HG02571 (cell line): ENCODE measurements around the gene TMEM221.
A peak's percentile ranks its signal among the peaks of the same experiment; 100 is the strongest.

ENCODE experiments used
- ATAC-seq: cut with Tn5 transposase; IDR thresholded peaks from one replicate; pipeline ENCODE4 v1.9.1; 2021; ENCODE audit warnings: mild to moderate bottlenecking, moderate library complexity; ENCODE audit not compliant: unreplicated experiment

Gene TMEM221

DNA sequence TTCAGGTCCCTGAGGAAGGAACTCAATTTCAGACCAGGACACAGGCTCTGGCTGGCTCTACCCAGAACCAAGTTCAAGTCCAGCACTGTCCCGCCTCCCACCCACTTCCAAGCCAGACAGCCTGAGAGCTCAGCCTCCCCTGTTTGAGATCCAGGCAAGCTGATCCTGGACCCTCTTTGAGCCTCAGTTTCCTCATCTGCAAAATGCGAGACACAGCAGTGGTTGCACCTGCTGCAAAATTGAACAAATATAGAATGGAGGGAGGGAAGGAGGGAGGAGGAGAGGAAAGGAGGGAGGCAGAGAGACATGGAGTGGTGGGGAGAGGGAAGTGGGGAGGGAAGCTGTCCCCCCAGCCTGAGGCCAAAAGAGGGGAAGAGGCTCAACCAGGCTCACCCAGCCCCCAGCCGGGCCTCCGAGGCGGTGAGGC, 751 bp downstream of the TMEM221 start:
- no peak for ATAC-seq

DNA sequence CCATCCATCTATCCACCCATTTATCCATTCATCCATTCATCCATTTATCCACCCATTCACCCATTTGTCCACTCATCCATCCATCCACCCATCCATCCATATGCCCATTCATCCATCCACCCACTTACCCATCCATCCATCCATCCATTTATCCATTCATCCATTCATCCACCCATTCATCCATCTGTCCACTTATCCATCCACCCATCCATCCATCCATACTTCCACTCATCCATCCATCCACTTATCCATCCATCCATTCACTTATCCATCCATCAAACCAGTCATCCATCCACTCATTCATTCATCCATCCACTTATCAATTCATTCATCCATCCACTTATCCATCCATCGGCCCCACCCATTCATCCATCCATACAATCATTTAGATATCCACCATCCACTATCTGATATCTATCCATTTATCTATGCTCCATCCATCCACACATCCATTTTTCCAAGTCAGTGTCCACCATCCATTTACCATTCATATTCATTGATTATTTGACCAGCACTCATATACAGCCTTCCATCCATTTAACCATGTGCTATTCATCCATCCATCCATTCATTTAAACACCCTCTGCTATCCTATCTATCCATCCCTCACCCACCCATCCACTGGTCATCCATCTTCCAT, 2.8 kb downstream of the TMEM221 start:
- ATAC-seq: no peak

DNA sequence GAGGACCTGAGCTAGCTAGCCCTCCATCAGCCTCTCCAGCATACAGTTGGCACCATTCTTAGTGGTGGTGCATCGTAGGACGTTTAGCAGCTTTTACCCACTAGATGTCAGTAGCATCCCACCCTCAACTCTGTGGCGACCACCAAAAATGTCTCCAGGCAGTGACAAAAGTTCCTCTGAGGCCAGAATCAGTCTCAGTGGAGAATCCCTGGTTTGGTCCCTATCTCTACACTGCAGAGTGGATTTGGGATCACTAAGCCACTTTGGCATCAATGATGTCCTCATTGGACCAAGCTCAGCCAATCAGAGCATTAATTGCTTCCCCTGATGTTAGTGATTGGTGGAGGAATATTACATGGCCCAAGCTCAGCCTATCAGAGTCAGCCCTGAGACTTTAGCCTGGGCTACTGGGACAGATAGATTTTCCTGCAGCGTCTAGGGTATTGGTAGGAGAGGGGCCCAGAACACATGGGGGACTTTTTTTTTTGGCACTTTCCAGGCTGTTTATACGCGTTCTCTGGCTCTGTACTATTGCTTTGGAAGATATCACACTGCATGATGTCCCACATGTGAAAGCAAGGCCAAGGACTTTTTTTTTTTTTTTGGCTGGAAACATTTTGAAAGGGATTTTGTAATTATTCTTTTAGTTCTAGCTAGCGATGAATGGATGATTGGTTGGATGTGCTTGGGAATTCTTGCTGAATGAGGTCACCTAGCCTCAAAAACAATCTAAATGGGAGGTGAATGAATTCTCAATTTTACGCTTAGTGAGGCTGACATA, 7.0 kb downstream of the TMEM221 start:
- ATAC-seq: no peak

DNA sequence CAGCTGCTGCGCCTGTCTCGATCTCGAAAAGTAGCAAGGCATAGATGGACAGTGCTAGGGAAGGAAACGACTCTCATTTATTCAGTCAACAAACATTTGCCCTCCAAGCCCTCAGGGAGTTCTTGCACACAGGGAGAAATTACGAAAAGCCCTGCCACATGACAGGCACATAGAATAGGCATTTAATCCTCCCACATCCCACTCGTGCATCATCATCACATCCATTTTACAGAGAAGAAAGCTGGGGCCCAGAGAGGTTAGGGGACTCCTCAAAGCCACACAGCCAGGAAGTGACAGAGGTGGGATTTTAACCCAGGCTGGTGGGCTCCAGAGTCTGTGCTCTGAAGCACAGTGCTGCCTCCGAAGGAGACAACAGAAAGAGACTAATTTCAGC, 11.6 kb downstream of the TMEM221 start:
- ATAC-seq: no peak

DNA sequence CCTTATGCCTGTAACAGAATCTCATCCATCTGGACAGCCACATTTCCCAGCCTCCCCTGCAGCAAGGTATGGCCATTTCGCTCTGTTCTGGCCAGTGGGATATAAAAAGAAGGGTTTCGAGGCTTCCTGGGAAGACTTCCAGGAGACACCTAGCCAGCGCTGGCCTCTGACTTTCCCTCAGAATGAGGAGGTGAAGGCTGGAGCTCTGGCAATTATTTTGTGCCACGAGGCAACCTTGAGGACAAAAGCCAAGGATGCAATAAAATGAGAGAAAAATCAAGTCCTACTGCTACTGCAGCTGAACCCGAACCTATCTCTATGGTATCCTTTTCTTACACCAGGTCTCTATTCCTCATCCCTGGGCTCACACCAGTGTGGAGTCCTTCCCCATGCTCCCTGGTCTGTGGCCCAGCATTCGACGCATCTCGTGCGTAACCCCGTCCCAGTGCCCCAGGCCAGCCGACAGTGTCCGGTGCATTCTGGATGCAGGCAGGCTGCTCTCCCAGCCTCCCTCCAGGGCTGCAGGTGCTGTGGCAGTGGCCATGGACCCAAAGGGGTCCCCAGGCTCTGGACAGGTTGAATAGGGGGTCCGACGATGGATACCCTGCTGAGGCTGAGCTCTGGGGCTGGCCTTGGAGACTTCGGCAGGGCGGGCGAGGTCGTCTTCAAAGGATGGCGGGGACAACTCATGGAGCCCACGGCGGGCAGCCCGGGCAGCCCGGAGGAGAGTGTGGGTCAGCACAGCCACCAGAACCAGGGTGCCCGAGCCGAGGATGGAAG, 12.2 kb downstream of the TMEM221 start:
- no peak for ATAC-seq

DNA sequence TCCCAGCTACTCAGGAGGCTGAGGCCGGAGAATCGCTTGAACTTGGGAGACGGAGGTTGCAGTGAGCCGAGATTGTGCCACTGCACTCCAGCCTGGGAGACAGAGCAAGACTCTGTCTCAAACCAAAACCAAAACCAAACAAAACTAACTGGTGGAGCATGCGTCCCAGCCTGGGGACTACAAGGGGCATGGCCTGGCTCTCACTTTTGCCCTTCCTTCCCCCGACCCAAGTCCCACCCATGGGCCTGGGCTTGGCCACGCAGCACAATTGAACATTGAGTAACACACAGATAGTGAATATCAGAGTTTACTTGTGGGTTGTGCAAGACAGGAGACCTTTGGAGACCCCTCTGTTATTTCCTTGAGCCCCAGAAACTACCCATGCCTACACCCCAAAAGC, 13.2 kb downstream of the TMEM221 start:
- ATAC-seq: no peak

DNA sequence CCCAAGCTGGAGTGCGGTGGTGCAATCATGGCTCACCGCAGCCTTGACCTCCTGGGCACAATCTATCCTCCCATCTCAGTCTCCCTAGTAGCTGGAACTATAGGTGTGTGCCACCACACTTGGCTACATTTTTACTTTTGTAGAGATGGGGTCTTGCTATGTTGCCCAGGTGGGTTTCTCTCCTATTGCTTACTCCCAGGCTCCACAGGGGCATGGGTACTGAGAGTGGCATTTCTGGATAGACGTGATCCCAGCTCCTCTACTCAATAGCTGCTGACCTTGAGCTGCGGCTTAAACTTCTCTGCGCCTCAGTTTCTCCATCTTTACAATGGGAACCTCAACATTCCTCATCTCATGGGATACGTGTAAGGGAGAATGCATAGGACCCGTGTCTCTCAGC, 17.1 kb downstream of the TMEM221 start:
- ATAC-seq: no peak

DNA sequence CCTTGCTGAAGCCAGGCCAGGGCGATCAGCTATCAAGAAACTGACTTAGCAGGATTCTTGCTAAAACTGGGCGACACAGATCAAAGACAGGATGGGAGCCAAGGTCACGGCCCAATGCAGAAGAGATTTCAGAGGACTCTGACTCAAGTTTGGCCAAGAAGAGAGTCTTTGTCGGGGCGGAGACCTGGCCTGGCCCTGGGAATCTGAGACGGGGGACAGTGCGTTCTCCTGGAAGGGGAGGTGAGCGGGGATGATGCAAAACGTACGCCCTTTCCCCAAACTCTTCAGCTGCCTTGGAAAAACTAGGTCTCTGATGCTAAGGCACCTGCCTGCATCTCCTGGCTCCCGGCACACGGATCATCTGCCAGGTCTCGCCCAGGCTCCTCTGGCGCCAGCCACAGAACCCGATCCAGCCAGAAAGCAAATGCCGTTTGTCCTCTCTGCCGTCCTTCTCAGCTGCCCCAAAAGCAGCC, 18.8 kb downstream of the TMEM221 start:
- no peak for ATAC-seq

DNA sequence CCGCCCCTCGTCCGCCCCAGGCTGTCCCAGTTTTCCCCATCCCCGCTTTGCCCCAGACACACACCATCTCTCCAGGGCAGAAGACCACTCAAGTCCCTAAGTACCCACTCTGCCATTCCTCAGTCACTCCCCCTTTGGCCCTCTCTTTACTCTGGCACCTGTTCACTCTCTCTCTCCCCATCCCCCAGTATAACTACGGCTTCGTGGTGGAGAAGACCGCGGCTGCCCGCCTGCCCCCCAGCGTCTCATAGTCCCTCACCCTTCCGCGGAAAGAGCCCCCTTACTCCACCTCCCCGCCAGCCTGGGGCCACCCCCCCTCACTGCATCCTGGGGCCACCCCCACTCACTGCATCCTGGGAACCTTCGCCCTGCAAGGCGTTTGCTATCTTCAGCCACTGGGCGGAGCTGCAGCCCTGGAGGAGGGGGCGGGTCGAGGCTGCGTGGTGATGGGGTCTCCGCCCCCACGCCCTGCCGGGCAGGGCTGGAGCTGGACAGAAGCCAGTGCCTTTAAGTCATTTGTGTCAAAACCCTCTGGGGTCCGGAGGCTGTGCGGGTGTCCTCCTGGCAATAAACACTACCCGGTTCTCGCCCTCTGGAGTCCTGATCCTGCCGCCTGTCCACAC, 23.6 kb downstream of the TMEM221 start:
- ATAC-seq: no peak

DNA sequence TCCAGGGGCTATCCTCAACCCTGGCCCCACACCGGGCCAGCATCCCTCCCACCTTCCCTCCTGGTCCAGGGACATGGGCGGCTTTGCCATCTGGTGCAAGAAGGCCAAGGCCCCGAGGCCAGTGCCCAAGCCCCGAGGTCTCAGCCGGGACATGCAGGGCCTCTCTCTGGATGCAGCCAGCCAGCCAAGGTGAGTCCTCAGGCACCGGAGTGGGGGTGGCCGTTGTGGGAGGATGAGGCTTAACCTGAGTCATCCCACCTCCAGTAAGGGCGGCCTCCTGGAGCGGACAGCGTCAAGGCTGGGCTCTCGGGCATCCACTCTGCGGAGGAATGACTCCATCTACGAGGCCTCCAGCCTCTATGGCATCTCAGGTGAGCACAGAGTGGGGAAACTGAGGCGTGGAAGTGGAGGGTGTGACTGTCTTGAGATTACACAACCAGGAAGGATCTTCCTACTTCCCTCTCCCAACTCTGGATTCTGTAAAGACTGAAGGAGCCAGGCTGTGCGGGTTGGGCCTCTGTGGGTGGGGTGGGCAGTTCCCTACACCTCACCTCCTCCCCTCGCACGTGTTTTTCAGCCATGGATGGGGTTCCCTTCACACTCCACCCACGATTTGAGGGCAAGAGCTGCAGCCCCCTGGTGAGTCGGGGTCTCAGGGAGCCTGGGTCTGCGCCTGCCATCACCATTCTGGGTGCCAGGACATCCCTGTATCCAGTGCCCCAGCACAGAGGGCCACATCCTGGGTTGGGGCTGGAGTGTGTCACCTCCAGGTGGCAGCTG, 24.8 kb downstream of the TMEM221 start:
- ATAC-seq: no peak

DNA sequence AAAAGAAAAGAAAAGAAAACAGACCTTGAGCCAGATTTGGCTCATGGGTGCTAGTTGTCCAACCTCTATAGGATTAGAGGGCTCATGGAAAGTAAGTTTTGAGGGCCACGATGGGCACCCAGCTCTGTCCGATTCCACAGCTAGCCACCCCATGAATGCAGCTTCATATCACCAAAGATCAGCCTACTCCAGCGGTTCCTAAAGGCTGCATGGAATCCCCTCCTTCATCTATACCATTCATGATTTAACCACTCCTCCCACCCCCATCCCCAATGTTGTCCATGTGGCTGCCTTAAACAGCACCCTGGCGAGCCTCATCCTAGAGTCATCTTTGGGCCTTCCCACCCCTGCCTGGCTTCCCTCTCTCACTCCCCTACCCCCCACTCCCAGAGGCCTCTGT, 26.5 kb downstream of the TMEM221 start:
- no peak for ATAC-seq

DNA sequence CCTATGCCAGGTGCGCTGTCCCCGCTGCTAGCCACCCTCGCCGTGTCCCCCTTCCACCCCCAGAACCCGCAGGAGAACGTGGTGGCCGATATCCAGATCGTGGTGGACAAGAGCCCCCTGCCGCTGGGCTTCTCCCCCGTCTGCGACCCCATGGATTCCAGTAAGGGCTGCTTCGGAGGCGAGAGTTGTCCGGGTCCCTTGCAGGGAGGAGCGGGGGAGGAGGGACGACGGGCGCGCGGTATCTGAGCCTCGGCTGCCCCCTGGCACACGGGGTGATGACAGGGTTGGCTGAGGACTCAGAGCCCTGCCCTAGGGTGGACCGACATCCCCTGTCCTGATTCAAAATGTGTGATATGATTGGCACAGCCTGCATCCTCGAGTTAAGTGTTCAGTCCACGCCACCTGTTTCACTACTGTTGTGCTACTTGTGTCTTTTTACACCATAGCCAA, 28.0 kb downstream of the TMEM221 start:
- no peak for ATAC-seq

DNA sequence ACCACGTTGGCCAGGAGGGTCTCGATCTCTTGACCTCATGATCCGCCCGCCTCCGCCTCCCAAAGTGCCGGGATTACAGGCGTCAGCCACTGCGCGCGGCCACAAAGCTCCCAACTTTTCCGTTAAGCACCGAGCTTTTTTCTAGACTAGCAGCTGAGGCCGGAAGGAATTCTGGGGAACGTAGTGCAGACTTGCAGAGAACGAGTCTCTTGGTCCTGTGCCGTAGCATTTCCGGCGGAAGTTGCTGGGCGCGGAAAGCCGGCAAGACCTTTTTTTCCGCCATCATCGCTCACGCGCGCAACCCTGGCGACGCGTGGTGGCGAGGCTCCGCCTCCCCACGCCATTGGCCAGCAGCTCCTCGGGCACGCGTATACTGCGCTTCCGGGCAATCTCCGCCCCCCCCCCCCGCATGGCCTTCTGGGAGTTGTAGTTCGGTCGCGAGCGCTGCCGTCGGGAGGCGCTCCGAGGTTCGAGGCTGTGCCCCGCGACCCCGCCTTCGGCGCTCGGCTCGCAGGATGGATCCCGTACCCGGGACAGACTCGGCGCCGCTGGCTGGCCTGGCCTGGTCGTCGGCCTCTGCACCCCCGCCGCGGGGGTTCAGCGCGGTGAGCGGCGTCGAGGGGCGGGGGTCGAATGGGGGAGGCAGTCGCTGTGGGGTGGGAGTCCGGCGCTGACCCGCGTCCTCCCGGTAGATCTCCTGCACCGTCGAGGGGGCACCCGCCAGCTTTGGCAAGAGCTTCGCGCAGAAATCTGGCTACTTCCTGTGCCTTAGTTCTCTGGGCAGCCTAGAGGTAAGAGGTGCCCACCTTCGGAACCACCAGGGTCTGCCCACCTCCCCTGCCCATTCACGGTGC, 28.6 kb downstream of the TMEM221 start, which contains the start of gene MVB12A:
Gene MVB12A, plus strand, starts transcription at position 427 of the 854 bp plus-strand sequence. Its CDS starts 89 bp downstream, at position 516.
- ATAC-seq: peak; percentile 86

DNA sequence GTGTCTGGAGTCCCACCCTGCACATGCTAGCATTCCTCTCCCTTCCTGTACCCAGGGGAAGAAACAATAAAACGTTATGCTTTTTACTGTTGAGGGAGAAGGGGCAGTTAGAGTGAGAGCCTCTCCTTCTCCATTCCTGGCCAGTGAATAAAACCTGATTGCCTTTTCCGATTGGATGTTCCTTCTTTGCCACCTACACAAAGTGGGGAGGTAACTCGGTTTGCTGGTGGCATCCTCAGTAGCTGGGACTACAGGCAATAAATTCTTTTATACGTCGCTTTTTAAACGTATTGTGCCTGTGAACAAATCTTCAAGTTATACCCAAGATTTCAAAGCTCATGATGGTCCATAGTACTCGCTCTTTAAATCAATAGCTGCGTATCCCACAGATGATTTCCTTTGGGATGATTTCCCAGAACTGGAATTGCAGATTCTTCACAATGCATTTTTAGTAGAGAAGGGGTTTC, 29.3 kb downstream of the TMEM221 start:
- no peak for ATAC-seq

DNA sequence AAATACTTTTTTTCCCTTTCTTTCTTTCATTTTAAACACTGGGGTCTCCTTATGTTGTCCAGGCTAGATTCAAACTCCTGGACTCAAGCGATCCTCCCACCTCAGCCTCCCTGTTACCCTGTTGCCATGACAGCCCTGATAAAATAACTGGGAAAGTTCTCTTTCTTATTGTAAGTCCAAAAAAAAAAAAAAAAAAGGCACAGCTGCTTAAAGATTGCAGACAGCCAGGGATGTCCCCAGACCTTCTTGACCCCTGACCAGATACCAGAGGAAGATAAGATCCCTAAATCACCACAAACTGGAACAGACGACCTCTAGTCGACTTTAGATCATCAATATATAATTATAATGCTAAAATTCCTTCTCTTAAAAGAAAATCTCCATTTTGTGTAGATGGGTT, 29.8 kb downstream of the TMEM221 start:
- no peak for ATAC-seq

DNA sequence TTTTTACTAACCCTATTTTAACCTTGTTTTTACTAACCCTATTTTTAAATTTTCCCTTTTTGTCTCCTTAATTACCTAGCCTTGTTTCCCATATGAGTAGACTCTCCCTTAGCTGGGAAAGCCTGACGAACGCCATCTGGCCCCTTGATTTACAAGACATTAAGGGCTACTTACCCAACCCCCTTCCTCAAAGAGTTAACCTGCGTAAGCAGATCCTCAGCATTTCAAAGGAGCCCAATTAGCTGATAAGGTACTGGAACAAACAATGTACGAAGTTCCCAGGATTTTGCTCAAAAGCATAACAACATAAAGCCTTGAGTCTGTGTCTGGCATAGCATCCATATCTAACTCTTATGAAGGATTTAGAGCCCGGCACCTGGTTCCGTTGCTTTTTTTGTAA, 33.3 kb downstream of the TMEM221 start:
- no peak for ATAC-seq

DNA sequence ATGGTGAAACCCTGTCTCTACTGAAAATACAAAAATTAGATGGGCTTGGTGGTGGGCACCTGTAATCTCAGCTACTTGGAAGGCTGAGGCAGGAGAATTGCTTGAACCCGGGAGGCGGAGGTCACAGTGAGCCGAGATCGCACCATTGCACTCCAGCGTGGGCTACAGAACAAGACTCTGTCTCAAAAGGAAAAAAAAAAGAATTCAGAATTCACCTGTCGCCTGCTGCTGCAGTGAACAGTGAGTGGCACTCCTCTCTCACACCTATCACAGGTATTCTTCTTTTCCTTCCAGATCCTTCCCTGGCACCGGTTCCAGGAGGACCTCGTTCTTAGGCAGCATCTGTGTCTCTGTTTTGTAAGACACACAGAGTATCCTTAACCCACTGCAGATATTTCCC, 34.4 kb downstream of the TMEM221 start:
- no peak for ATAC-seq

DNA sequence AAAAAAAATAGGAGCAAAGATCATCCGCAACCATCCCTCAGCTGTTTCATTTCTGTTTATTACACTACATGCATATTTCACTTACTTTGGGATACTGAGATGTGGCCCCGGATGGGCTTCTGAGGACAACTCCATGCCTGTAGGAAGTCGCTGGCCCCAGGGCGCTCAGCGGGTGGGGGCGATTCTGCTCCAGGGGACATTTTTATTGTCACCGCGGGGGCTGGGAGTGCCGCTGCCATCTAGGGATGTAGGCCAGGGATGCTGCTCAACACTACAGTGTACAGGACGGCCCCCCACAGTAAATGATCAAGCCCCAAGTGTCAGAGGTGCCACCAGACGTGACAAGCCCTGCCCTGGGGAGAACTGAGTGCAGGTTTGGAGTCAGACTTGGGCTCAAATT, 36.7 kb downstream of the TMEM221 start:
- ATAC-seq: no peak

DNA sequence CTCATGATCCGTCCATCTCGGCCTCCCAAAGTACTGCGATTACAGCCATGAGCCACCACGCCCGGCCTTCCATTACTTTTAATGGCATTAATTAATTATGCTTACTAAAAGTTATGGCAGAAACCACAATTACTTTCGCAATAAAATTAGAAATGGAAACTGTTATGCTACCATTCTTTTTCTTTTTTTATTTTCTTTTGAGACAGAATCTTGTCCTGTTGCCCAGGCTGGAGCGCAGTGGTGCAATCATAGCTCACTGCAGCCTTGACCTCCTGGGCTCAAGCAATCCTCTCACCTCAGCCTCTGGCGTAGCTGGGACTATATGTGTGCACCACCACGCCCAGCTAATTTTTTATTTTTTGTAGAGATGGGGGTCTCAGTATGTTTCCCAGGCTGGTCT, 38.5 kb downstream of the TMEM221 start:
- no peak for ATAC-seq
